GM19193 (cell line): Measurements from ENCODE around the gene MYO1A.

ENCODE experiments used
- POLR2A ChIP-seq: IDR thresholded peaks from 4 replicates; pipeline ENCODE4 v1.6.1; 2011; ENCODE audit not compliant: insufficient read depth, insufficient read length; ENCODE audit errors: extremely low read depth

The MYO1A gene

GRCh38 chr12:56996793-56997545 is 53.0 kb downstream of the MYO1A start:
- TF ChIP-seq POLR2A = no peak

- TF ChIP-seq POLR2A = no peak
Measured at GRCh38 chr12:56995930-56996496, 53.9 kb downstream of the MYO1A start.

- no peak for TF ChIP-seq POLR2A
Measured at GRCh38 chr12:56995201-56995929, 54.6 kb downstream of the MYO1A start.

- no peak for TF ChIP-seq POLR2A
Measured at GRCh38 chr12:56994231-56994746, 55.6 kb downstream of the MYO1A start.

- no peak for TF ChIP-seq POLR2A
Measured at GRCh38 chr12:56993346-56993745, 56.6 kb downstream of the MYO1A start.

- no peak for TF ChIP-seq POLR2A
Measured at GRCh38 chr12:56991319-56992246, 58.3 kb downstream of the MYO1A start.

- TF ChIP-seq POLR2A = no peak
Measured at GRCh38 chr12:56990648-56991318, 59.1 kb downstream of the MYO1A start.

GRCh38 chr12:56989861-56990610 is 59.9 kb downstream of the MYO1A start:
- TF ChIP-seq POLR2A = no peak

- no peak for TF ChIP-seq POLR2A
Measured at GRCh38 chr12:56988207-56988739, 61.7 kb downstream of the MYO1A start.

- TF ChIP-seq POLR2A = no peak
Measured at GRCh38 chr12:56987551-56988053, 62.3 kb downstream of the MYO1A start.

GRCh38 chr12:56987011-56987410 is 62.9 kb downstream of the MYO1A start:
- TF ChIP-seq POLR2A = no peak

- no peak for TF ChIP-seq POLR2A
Measured at GRCh38 chr12:56983386-56983785, 66.5 kb downstream of the MYO1A start.
